ENCODE measurements around the gene MAPK6.

- TF ChIP-seq CTCF (optimal IDR thresholded peaks at IDR 0.05 in 1 of 3, IDR thresholded peaks at IDR 0.05 in 1 of 3, conservative IDR thresholded peaks at IDR 0.05 in 1 of 3; ENCODE audit: extremely low read depth in 1 of 3, insufficient read depth in 2 of 3, low read length in 3 of 3) (no peak), EZH2 (IDR thresholded peaks at IDR 0.05; ENCODE audit: low read length) (no peak)
Measured at GRCh38 chr15:52011711-52012144, 7.3 kb upstream of the MAPK6 start.
